HepG2 (cell line): ENCODE data around the gene AP4S1. TPM values are rescaled to one million over a fixed set of nuclear protein-coding genes. Genes with fewer than 3 reads are reported as not detected.
A peak's percentile ranks its signal among the peaks of the same experiment; 100 is the strongest.

Experiments
- ADNP ChIP-seq: sonication (generic); formaldehyde crosslinking; IDR thresholded peaks from 2 replicates; pipeline ENCODE4 v1.4.0; 2020; ENCODE audit warnings: missing genetic modification reagents
- EED ChIP-seq: sonication (generic); formaldehyde crosslinking; IDR thresholded peaks from 2 replicates; pipeline ENCODE4 v1.5.0; 2020; ENCODE audit warnings: mild to moderate bottlenecking, missing genetic modification reagents
- EP300 ChIP-seq, 3 experiments: sonication (generic) in 1 of 3; formaldehyde crosslinking in 1 of 3; IDR thresholded peaks; 2 replicates each; pipeline versions ENCODE4 v1.5.1 to v1.6.1; 2011 to 2020; ENCODE audit warnings: low read depth in 2 of 3, low read length in 2 of 3, borderline replicate concordance in 1 of 3, improper control_type of control experiment in 1 of 3, mild to moderate bottlenecking in 1 of 3, missing genetic modification reagents in 1 of 3, moderate library complexity in 1 of 3
- HMGA1 ChIP-seq: sonication (generic); formaldehyde crosslinking; conservative IDR thresholded peaks from 2 replicates; pipeline ENCODE4 v1.4.0; 2020; ENCODE audit warnings: missing genetic modification reagents
- HOXA9 ChIP-seq: sonication (generic); formaldehyde crosslinking; IDR thresholded peaks from 2 replicates; pipeline ENCODE4 v1.8.1; 2022; ENCODE audit warnings: missing genetic modification reagents, mild to moderate bottlenecking, moderate library complexity, borderline replicate concordance
- KLF11 ChIP-seq: IDR thresholded peaks from 2 replicates; pipeline ENCODE4 v1.6.1; 2016; ENCODE audit warnings: missing compliant biosample characterization
- MAFG ChIP-seq: sonication (generic); formaldehyde crosslinking; IDR thresholded peaks from 2 replicates; pipeline ENCODE4 v1.5.1; 2020; ENCODE audit warnings: mild to moderate bottlenecking, missing genetic modification reagents
- MED1 ChIP-seq: sonication (generic); formaldehyde crosslinking; IDR thresholded peaks from 2 replicates; pipeline ENCODE4 v1.4.0; 2020; ENCODE audit warnings: missing genetic modification reagents
- NPAS2 ChIP-seq: sonication (generic); formaldehyde crosslinking; IDR thresholded peaks from 2 replicates; pipeline ENCODE4 v1.8.0; 2022; ENCODE audit warnings: mild to moderate bottlenecking, missing genetic modification reagents, borderline replicate concordance
- NR2F1 ChIP-seq, 2 experiments: fragments of 450-650 bp in 1 of 2; formaldehyde crosslinking in 1 of 2; IDR thresholded peaks; 2 replicates each; pipeline versions ENCODE4 v1.5.0 to v1.6.1; 2016 to 2020; ENCODE audit warnings: mild to moderate bottlenecking in 1 of 2, missing compliant biosample characterization in 1 of 2, missing genetic modification reagents in 1 of 2, moderate library complexity in 1 of 2
- PCBP1 ChIP-seq: fragments of 200-400 bp; formaldehyde crosslinking; IDR thresholded peaks from 2 replicates; pipeline ENCODE4 v1.6.1; 2017; ENCODE audit warnings: mild to moderate bottlenecking, low read depth, low read length, borderline replicate concordance
- PREB ChIP-seq: sonication (generic); formaldehyde crosslinking; IDR thresholded peaks from 2 replicates; pipeline ENCODE4 v1.4.0; 2020; ENCODE audit warnings: missing genetic modification reagents
- RNF2 ChIP-seq: fragments of 450-650 bp; conservative IDR thresholded peaks from 2 replicates; pipeline ENCODE4 v1.6.1; 2016; ENCODE audit warnings: low read depth
- SIN3B ChIP-seq: fragments of 150-350 bp; IDR thresholded peaks from 2 replicates; pipeline ENCODE4 v1.6.1; 2014; ENCODE audit warnings: low read length
- SUZ12 ChIP-seq: fragments of 150-350 bp; IDR thresholded peaks from 2 replicates; pipeline ENCODE4 v1.6.1; 2014; ENCODE audit warnings: low read depth, low read length
- TGIF2 ChIP-seq: IDR thresholded peaks from 2 replicates; pipeline ENCODE4 v1.6.1; 2016; ENCODE audit warnings: control low read depth, missing compliant biosample characterization
- ZNF646 ChIP-seq: sonication (generic); formaldehyde crosslinking; IDR thresholded peaks from 2 replicates; pipeline ENCODE4 v1.9.0; 2021; ENCODE audit warnings: mild to moderate bottlenecking, missing genetic modification reagents
- ZNF674 ChIP-seq: sonication (generic); formaldehyde crosslinking; IDR thresholded peaks from 2 replicates; pipeline ENCODE4 v1.5.0; 2020; ENCODE audit warnings: low read depth, mild to moderate bottlenecking, missing genetic modification reagents
- ZNF749 ChIP-seq: sonication (generic); formaldehyde crosslinking; IDR thresholded peaks from 2 replicates; pipeline ENCODE4 v1.8.0; 2022; ENCODE audit warnings: mild to moderate bottlenecking, missing genetic modification reagents, moderate library complexity, borderline replicate concordance
- ZSCAN5A ChIP-seq: sonication (generic); formaldehyde crosslinking; IDR thresholded peaks from 2 replicates; pipeline ENCODE4 v1.8.0; 2022; ENCODE audit warnings: mild to moderate bottlenecking, missing genetic modification reagents, borderline replicate concordance
- polyA plus RNA-seq, 8 experiments: library from polyadenylated mRNA; depleted of rRNA in 3 of 8; stranded (reverse) in 7 of 8; unstranded in 1 of 8; fragments of >200 nt; fragmentation: Illumina TruSeq in 4 of 8; extraction: Trizol in 4 of 8; gene quantifications; 2 replicates each; pipeline versions ENCODE4 v1.2.1 to v1.2.3, GENCODE V29; 2011 to 2016; ENCODE audit warnings: low read depth in 4 of 8, missing spikeins in 1 of 8, mixed read lengths in 1 of 8; ENCODE audit not compliant: insufficient read depth in 1 of 8
- total RNA-seq, 5 experiments: library from RNA; depleted of rRNA; stranded (reverse); fragments of >200 nt; fragmentation: Illumina TruSeq; extraction: Trizol; gene quantifications; 2 replicates each; pipeline ENCODE4 v1.2.3, GENCODE V29; 2016; ENCODE audit warnings: low read depth in 1 of 5

Gene AP4S1
- total and polyA plus RNA-seq, 2 of the 13 experiments (the other 11 are each of a cell fraction or from before 2014, with no cell fraction given) = 3.9 to 21.1 TPM

GRCh38 chr14:31025367-31026076 is at the start of gene AP4S1 (continued):
- TF ChIP-seq ZNF646 = no peak; the same call in 1 of the 2 replicates
- peak in 1 of 2 experiments; percentile 21; a peak in 1 of 4 replicates for TF ChIP-seq NR2F1 (CRISPR knock-in tag; IDR thresholded peaks at IDR 0.05)
- no peak for TF ChIP-seq SUZ12
- no peak for TF ChIP-seq HOXA9 (CRISPR knock-in tag)
- peak; percentile 89; the same call in 1 of the 2 replicates for TF ChIP-seq KLF11 (CRISPR knock-in tag)
- TF ChIP-seq ZSCAN5A (CRISPR knock-in tag) = no peak
- no peak for TF ChIP-seq RNF2
- TF ChIP-seq ZNF749 = no peak
- TF ChIP-seq HMGA1 (CRISPR knock-in tag) = no peak
- peak; percentile 91 for TF ChIP-seq TGIF2 (CRISPR knock-in tag)
- TF ChIP-seq EP300 (IDR thresholded peaks at IDR 0.05; ENCODE audit: low read depth in 2 of 2, low read length in 2 of 2) = 0 out of 4 replicates have a peak, but pooled peaks of 1 of the 2 experiments have one; percentile 11
- peak; percentile 52; the same call in 1 of the 2 replicates for TF ChIP-seq EP300 (CRISPR knock-in tag; IDR thresholded peaks at IDR 0.05; ENCODE audit: borderline replicate concordance)
- TF ChIP-seq MED1 (CRISPR knock-in tag) = 0 out of 2 replicates have a peak, but pooled peaks have one; percentile 26
- TF ChIP-seq NPAS2 (CRISPR knock-in tag) = no peak
- TF ChIP-seq PCBP1 = no peak
- no peak for TF ChIP-seq MAFG (CRISPR knock-in tag)
- no peak; the same call in 1 of the 2 replicates for TF ChIP-seq PREB (CRISPR knock-in tag)
- peak; percentile 87 for TF ChIP-seq EED (CRISPR knock-in tag)
- TF ChIP-seq ADNP (CRISPR knock-in tag) = no peak
- no peak for TF ChIP-seq ZNF674
- 0 out of 2 replicates have a peak, but pooled peaks have one; percentile 42 for TF ChIP-seq SIN3B
